Left lobe of liver (tissue), 2 donors: ENCODE data around the gene TMEM231. TPM values are rescaled to one million over a fixed set of nuclear protein-coding genes. Genes with fewer than 3 reads are reported as not detected.
"Not testable (repeated sequence)": the region's sequence is repeated elsewhere in the genome, so short reads cannot be mapped to it uniquely, and the experiment has no call there.

Experiments
- ATAC-seq: fragments of 200-7000 bp; cut with Tn5 transposase; one replicate; pipeline ENCODE4 v1.9.1; 2020; ENCODE audit warnings: mild to moderate bottlenecking, moderate library complexity
- DNase-seq: peaks from one replicate; pipeline ENCODE4 v3.0.0-alpha.2; 2020; ENCODE audit warnings: low spot score
- total RNA-seq: library from RNA; stranded (reverse); gene quantifications from one replicate; pipeline ENCODE4 v1.2.1, GENCODE V29; 2021
- donor health status: DM: no; HTN: no; CAD: no; lungs with moderate emphysema.
- donor health status: DM: no; HTN: yes; CAD: no.

The TMEM231 gene
- total RNA-seq, 1 donor from 2014 or later: 1.5 TPM

- ATAC-seq: no peak
- DNase-seq: no peak
Measured at GRCh38 chr16:75534560-75535205, 21.4 kb downstream of the TMEM231 start.

GRCh38 chr16:75532791-75533190 is 23.3 kb downstream of the TMEM231 start:
- ATAC-seq (no peak), DNase-seq (no peak)

GRCh38 chr16:75532142-75532765 is 23.8 kb downstream of the TMEM231 start:
- ATAC-seq (no peak), DNase-seq (no peak)

- ATAC-seq (no peak), DNase-seq (no peak)
Measured at GRCh38 chr16:75529959-75530358, 26.1 kb downstream of the TMEM231 start.

- no peak for DNase-seq
- no peak for ATAC-seq
Measured at GRCh38 chr16:75529056-75529905, 26.8 kb downstream of the TMEM231 start.

- DNase-seq: peak; percentile 65
- peak; percentile 94 for ATAC-seq
Measured at GRCh38 chr16:75527825-75528299, 28.2 kb downstream of the TMEM231 start.

- DNase-seq (no peak), ATAC-seq (peak; percentile 8)
Measured at GRCh38 chr16:75526032-75526790, 29.8 kb downstream of the TMEM231 start.

GRCh38 chr16:75519175-75519574 is 36.9 kb downstream of the TMEM231 start:
- ATAC-seq (no peak), DNase-seq (no peak)

- peak; percentile 52 for ATAC-seq
- DNase-seq: peak; percentile 53
Measured at GRCh38 chr16:75516189-75516966, 39.7 kb downstream of the TMEM231 start.

GRCh38 chr16:75514296-75514695 is 41.8 kb downstream of the TMEM231 start:
- no peak for DNase-seq
- no peak for ATAC-seq

GRCh38 chr16:75506574-75506973 is 49.5 kb downstream of the TMEM231 start:
- ATAC-seq (peak; percentile 79), DNase-seq (no peak)

- ATAC-seq (no peak), DNase-seq (no peak)
Measured at GRCh38 chr16:75506107-75506506, 49.9 kb downstream of the TMEM231 start.

GRCh38 chr16:75503801-75504200 is 52.3 kb downstream of the TMEM231 start:
- DNase-seq (no peak), ATAC-seq (no peak)

GRCh38 chr16:75502916-75503605 is 53.0 kb downstream of the TMEM231 start:
- no peak for DNase-seq
- no peak for ATAC-seq

- not testable (repeated sequence) for DNase-seq, ATAC-seq
Measured at GRCh38 chr16:75501820-75502219, 54.2 kb downstream of the TMEM231 start.

- ATAC-seq: no peak
Measured at GRCh38 chr16:75501359-75501758, 54.7 kb downstream of the TMEM231 start.

GRCh38 chr16:75498605-75499322 is 57.3 kb downstream of the TMEM231 start:
- peak; percentile 66 for DNase-seq
- peak; percentile 75 for ATAC-seq

More at GRCh38 chr16:75501359-75501758, 54.7 kb downstream of the TMEM231 start:
- no peak for DNase-seq

- DNase-seq: no peak
Measured at GRCh38 chr16:75497558-75497957, 58.5 kb downstream of the TMEM231 start.

More at GRCh38 chr16:75497558-75497957, 58.5 kb downstream of the TMEM231 start:
- no peak for ATAC-seq
